ENCODE results near the gene BCL11B.

The BCL11B gene

GRCh38 chr14:99315197-99315596 lies 43.2 kb upstream of the BCL11B start:
- Histone ChIP-seq H3K4me1 (ENCODE audit: low read depth, poor library complexity, severe bottlenecking) (peaks cover 7% of the 10 kb centered on the region), H3K4me3 (IDR thresholded peaks at IDR 0.05; ENCODE audit: insufficient read depth, low read depth, low read length) (no peak overlapping the region)

GRCh38 chr14:99314623-99315022 lies 42.6 kb upstream of the BCL11B start:
- Histone ChIP-seq H3K27ac (no peak overlapping the region), H3K79me2 (ENCODE audit: insufficient read depth, low read depth) (no peaks in the 10 kb centered on the region), H3K4me2 (no peak overlapping the region), H2AFZ (ENCODE audit: low read depth) (no peak overlapping the region), H3K4me3 (IDR thresholded peaks at IDR 0.05; ENCODE audit: insufficient read depth, low read depth, low read length) (no peak overlapping the region), H3K27me3 (ENCODE audit: insufficient read depth, low read depth) (no peaks in the 10 kb centered on the region), H3K4me1 (ENCODE audit: low read depth, poor library complexity, severe bottlenecking) (peaks cover 1% of the 10 kb centered on the region), H4K20me1 (ENCODE audit: insufficient read depth) (no peaks in the 10 kb centered on the region), H3K36me3 (ENCODE audit: insufficient read depth) (no peaks in the 10 kb centered on the region), H3K9ac (no peak overlapping the region)
- TF ChIP-seq CTCF (conservative IDR thresholded peaks at IDR 0.05; ENCODE audit: low read depth, low read length) = no peak

More at GRCh38 chr14:99315197-99315596, 43.2 kb upstream of the BCL11B start:
- no peaks in the 10 kb centered on the region for H3K27me3 ChIP-seq (ENCODE audit: insufficient read depth, low read depth)
- no peak overlapping the region for H2AFZ ChIP-seq (ENCODE audit: low read depth)
- no peak for TF ChIP-seq CTCF (conservative IDR thresholded peaks at IDR 0.05; ENCODE audit: low read depth, low read length)
- H3K4me2 ChIP-seq = no peak overlapping the region
- no peak overlapping the region for H3K27ac ChIP-seq
- no peaks in the 10 kb centered on the region for H4K20me1 ChIP-seq (ENCODE audit: insufficient read depth)
- no peaks in the 10 kb centered on the region for H3K36me3 ChIP-seq (ENCODE audit: insufficient read depth)
- no peak overlapping the region for H3K9ac ChIP-seq
- no peaks in the 10 kb centered on the region for H3K79me2 ChIP-seq (ENCODE audit: insufficient read depth, low read depth)

GRCh38 chr14:99313234-99313633 lies 41.2 kb upstream of the BCL11B start:
- TF ChIP-seq CTCF (conservative IDR thresholded peaks at IDR 0.05; ENCODE audit: low read depth, low read length) = no peak
- no peaks in the 10 kb centered on the region for H3K79me2 ChIP-seq (ENCODE audit: insufficient read depth, low read depth)
- no peaks in the 10 kb centered on the region for H3K4me1 ChIP-seq (ENCODE audit: low read depth, poor library complexity, severe bottlenecking)
- no peak overlapping the region for H3K27ac ChIP-seq
- no peaks in the 10 kb centered on the region for H3K36me3 ChIP-seq (ENCODE audit: insufficient read depth)
- H3K4me3 ChIP-seq (IDR thresholded peaks at IDR 0.05; ENCODE audit: insufficient read depth, low read depth, low read length) = no peak overlapping the region
- no peak overlapping the region for H2AFZ ChIP-seq (ENCODE audit: low read depth)
- no peaks in the 10 kb centered on the region for H3K27me3 ChIP-seq (ENCODE audit: insufficient read depth, low read depth)
- no peak overlapping the region for H3K4me2 ChIP-seq
- H4K20me1 ChIP-seq (ENCODE audit: insufficient read depth) = no peaks in the 10 kb centered on the region
- H3K9ac ChIP-seq = no peak overlapping the region

GRCh38 chr14:99312106-99312505 lies 40.1 kb upstream of the BCL11B start:
- Histone ChIP-seq H3K4me2 (no peak overlapping the region), H3K27ac (no peak overlapping the region), H3K36me3 (ENCODE audit: insufficient read depth) (no peaks in the 10 kb centered on the region), H2AFZ (ENCODE audit: low read depth) (no peak overlapping the region), H3K79me2 (ENCODE audit: insufficient read depth, low read depth) (no peaks in the 10 kb centered on the region), H3K4me1 (ENCODE audit: low read depth, poor library complexity, severe bottlenecking) (no peaks in the 10 kb centered on the region), H3K4me3 (IDR thresholded peaks at IDR 0.05; ENCODE audit: insufficient read depth, low read depth, low read length) (no peak overlapping the region), H3K9ac (no peak overlapping the region), H3K27me3 (ENCODE audit: insufficient read depth, low read depth) (no peaks in the 10 kb centered on the region), H4K20me1 (ENCODE audit: insufficient read depth) (no peaks in the 10 kb centered on the region)
- no peak for TF ChIP-seq CTCF (conservative IDR thresholded peaks at IDR 0.05; ENCODE audit: low read depth, low read length)

Measured in KMS-11 (cell line).